GM21381 (cell line): ENCODE results near the gene AGBL2.
"Not testable (repeated sequence)": the region's sequence is repeated elsewhere in the genome, so short reads cannot be mapped to it uniquely, and the experiment has no call there.

ENCODE experiments used
- ATAC-seq: cut with Tn5 transposase; IDR thresholded peaks from one replicate; pipeline ENCODE4 v1.9.1; 2021; ENCODE audit warnings: mild to moderate bottlenecking, moderate library complexity; ENCODE audit not compliant: unreplicated experiment

Gene AGBL2

DNA sequence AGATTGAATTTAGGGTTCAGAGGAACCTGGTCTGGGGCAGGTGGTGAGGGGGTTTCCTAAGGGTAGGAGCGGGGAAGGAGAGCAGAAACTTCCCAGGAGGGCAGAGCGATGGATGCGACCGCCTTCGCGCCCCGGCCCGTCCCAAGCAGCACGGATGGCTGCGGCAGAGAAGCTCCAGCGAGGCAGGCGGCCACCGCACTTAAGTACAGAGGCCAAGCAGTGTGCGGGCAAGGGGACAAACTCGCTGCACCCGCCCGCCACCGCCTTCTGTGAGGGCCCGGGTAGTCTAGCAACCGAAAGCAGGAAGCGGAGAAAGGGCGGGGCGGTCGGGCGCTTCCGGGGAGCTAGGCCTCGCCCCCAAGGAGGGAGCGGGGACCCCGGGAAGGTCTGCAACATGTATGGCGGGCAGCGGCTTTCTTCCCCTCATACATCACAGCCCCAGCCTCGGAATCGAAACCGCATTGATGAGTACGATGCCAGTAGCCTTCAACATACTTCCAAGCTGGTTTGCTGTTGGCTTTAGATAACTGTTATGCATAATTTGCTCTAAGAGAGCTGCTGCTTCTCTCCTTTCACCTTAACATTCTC is at the start of gene AGBL2:
Gene AGBL2 (minus strand): TSS at position 288 of the 588 bp plus-strand sequence. CDS start 719 bp downstream, outside the sequence.
- peak; percentile 98 for ATAC-seq

DNA sequence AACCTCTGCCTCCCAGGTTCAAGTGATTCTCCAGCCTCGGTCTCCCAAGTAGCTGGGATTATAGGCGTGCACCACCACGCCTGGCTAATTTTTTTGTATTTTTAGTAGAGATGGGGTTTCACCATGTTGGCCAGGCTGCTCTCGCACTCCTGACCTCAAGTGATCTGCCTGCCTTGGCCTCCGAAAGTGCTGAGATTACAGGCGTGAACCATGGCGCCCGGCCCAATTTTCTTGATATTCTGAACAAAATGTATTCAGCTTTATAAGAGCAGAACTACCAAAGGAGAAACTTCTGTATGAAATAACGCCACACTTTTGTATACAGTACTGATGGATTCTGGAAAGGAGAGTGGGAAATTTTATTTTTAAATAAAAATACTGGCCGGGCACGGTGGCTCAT is 44.1 kb upstream of the AGBL2 start:
- ATAC-seq = not testable (repeated sequence)

- no peak for ATAC-seq
These were observed 41.0 kb upstream of the AGBL2 start for GRCh38 chr11:47756208-47756607.

DNA sequence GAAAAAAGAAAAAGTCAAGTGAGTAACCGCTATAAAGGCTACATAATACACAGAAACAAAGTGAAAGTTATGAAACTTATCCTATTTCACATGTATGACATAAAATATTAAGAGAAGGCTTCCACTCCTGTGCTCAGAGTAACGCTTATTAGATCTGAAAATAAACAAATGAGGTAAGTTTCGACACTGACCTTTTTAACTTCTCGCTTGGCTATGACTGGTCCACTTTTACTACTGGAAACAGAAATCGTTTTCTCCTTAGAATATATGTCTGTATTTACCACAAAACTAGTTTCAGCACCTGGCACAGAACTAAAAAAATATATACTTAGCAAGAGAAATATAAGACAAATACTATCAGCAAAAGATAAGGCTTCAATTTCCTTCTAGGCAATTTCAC is 35.6 kb upstream of the AGBL2 start:
- no peak for ATAC-seq

- not testable (repeated sequence) for ATAC-seq
These were observed 27.3 kb upstream of the AGBL2 start for GRCh38 chr11:47742494-47742893.

- ATAC-seq = not testable (repeated sequence)
These were observed 22.6 kb upstream of the AGBL2 start for GRCh38 chr11:47737817-47738216.

GRCh38 chr11:47732271-47732670 is 17.1 kb upstream of the AGBL2 start:
- ATAC-seq = no peak

- no peak for ATAC-seq
These were observed 16.3 kb upstream of the AGBL2 start for GRCh38 chr11:47731475-47731874.

- ATAC-seq = no peak
These were observed 11.8 kb upstream of the AGBL2 start for GRCh38 chr11:47726878-47727514.

GRCh38 chr11:47726118-47726442 is 10.9 kb upstream of the AGBL2 start:
- ATAC-seq = no peak

- no peak for ATAC-seq
These were observed 10.4 kb upstream of the AGBL2 start for GRCh38 chr11:47725442-47726117.

- no peak for ATAC-seq
These were observed 9.0 kb upstream of the AGBL2 start for GRCh38 chr11:47724041-47724729.

GRCh38 chr11:47723041-47723440 is 7.9 kb upstream of the AGBL2 start:
- no peak for ATAC-seq

- no peak for ATAC-seq
These were observed 5.5 kb upstream of the AGBL2 start for GRCh38 chr11:47720651-47721050.

DNA sequence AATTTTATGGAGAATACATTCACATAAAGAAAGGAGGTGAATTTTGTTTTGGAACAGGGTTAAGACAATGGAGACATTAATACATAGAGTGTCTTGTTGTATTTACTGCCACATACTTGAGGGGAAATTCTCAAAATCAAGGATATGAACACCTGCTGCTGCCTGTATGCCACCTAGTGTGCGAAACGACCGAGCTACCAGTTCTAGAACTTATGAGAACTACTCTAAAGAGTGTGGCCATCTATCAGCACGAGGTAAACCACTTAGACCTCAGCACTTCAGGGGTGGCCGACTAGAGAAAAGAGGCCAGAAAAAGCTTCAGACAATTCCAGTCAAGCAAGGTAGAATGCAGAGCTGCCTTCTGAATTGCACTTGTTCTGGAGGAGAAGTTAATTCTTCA is 1.5 kb upstream of the AGBL2 start:
- no peak for ATAC-seq

DNA sequence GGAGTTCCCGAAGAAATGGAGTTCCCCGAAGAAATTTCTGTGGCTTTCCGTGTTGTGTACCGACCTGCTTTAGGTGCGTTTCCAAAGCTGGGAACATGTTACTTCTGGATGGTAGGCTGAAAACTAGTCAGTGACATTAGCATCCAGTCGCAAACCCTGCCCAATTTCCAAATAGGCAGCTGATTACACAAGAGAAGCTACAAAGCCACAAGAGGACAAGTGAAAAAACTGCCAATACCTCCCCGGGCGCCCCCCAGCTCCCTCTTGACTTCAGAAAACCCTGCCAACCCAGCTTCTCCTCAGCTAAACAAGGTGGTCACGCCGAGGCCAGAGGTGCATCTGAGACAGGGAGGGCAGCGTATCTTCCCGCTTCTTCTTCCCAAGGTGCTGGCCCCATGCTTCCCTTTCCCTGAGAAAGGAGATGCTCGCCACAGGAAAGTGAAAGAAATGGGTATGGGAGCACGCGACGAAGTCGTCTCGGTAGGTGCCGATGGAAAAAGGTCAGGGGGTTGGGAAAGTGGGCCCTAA is 551 bp downstream of the AGBL2 start:
- ATAC-seq = peak; percentile 1

DNA sequence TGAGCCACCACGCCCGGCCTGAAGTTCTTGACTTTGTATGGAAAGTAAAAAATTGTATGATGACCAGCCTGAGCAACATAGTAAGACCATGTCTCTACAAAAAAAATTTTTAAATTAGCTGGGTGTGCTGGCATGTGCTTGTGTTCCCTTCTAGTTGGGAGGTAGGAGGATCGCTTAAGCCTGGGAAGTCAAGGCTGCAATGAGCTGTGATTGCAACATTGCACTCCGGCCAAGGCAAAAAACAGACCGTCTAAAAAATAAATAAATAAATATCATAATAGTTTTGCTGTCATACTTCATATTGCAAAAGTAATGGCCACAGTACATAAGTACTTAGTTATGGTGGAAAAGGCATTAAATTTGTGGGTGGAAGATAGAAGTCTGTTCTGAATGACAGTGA is 3.4 kb downstream of the AGBL2 start:
- ATAC-seq = no peak

DNA sequence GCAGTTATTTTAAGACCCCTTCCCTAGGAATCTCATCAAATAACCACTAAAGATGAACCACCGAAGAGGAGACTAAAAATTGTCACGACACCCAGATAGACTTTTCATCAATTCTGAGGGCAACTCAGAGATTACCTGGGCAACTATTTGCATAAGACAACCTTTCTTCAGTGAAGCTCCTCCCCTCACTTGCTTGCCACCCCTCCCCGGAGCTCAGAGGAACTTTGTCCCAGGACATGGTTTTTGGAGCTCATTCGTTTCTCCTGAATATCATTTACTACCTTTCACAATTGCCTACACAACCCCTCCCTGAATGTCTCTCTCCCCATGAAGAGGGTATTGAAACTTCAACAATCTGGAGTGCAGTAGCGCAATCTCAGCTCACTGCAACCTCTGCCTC is 3.9 kb downstream of the AGBL2 start:
- ATAC-seq = no peak

DNA sequence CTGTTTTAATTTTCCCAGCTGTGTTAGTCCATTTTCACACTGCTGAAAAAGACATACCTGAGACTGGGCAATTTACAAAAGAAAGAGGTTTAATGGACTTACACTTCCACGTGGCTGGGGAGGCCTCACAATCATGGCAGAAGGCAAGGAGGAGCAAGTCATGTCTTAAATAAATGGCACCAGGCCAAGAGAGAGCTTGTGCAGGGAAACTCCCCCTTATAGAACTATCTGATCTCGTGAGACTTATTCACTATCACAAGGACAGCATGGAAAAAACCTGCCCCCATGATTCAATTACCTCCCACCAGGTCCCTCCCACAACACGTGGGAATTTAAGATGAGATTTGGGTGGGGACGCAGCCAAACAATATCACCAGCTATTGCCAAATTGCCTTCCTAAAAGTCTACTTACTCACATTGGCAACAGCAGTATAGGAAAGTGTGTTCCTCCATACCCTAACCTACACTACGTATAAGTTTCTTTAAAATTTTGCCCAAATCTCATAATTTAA is 7.8 kb downstream of the AGBL2 start:
- not testable (repeated sequence) for ATAC-seq

- ATAC-seq = no peak
These were observed 9.4 kb downstream of the AGBL2 start for GRCh38 chr11:47705721-47706120.

DNA sequence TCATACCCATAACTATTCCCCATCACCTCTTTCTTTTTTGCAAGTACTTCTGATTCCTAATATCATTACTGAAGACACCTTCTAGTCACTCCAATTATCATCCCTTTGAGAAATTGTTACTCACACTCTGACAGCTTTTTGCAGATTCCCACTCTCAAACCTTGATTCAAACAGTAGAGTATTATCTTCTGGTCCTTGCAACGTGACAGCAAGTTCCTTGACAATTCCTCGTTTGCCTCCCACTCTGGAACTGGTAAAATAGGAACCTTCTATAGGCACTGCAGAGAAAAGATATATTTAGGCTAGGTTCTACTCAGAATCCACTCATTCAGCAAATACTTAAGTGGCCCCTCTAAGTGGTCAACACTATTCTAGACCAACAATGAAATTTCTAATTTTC is 23.2 kb downstream of the AGBL2 start:
- no peak for ATAC-seq
